Ascending aorta (tissue), 2 donors: ENCODE data around the gene FGD6. TPM values are rescaled to one million over a fixed set of nuclear protein-coding genes. Genes with fewer than 3 reads are reported as not detected.
A peak's percentile ranks its signal among the peaks of the same experiment; 100 is the strongest.

Experiments
- DNase-seq, 2 donors: peaks; one replicate each; pipeline ENCODE4 v3.0.0-alpha.2; 2019; ENCODE audit warnings: low spot score in 2 of 2
- H3K27ac ChIP-seq, 2 donors: fragments of 200-600 bp; sonication (generic); one replicate each; pipeline ENCODE4 v1.5.1; 2016 to 2017; ENCODE audit warnings: mild to moderate bottlenecking in 1 of 2
- H3K27me3 ChIP-seq: fragments of 200-600 bp; sonication (generic); one replicate; pipeline ENCODE4 v1.5.1; 2017
- H3K36me3 ChIP-seq, 2 donors: fragments of 200-600 bp; sonication (generic); one replicate each; pipeline ENCODE4 v1.5.1; 2016
- H3K4me1 ChIP-seq, 2 donors: fragments of 200-600 bp; sonication (generic); one replicate each; pipeline ENCODE4 v1.5.1; 2016 to 2017; ENCODE audit warnings: mild to moderate bottlenecking in 1 of 2
- H3K4me3 ChIP-seq, 2 donors: fragments of 200-600 bp; sonication (generic); one replicate each; pipeline ENCODE4 v1.5.1; 2016 to 2017; ENCODE audit warnings: mild to moderate bottlenecking in 1 of 2
- H3K9me3 ChIP-seq, 2 donors: fragments of 200-600 bp; sonication (generic); one replicate each; pipeline ENCODE4 v1.5.1; 2016
- CTCF ChIP-seq, 3 experiments: fragments of 200-600 bp in 2 of 3; fragments of 450-650 bp in 1 of 3; sonication (generic) in 2 of 3; IDR thresholded peaks; one replicate each; pipeline ENCODE4 v1.5.1; 2016 to 2019; ENCODE audit warnings: antibody characterized with exemption in 3 of 3, mild to moderate bottlenecking in 1 of 3, moderate library complexity in 1 of 3
- intact Hi-C: fragments of 100-400 bp; cut with DNase I; formaldehyde crosslinking; loops from one replicate; pipeline ENCODE4 v1.15.1; 2023
- total RNA-seq: library from RNA; depleted of rRNA; stranded (reverse); fragments of >200 nt; gene quantifications from one replicate; pipeline ENCODE4 v1.1.0, GENCODE V29; 2016

The FGD6 gene
- total RNA-seq, 1 donor from 2014 or later: 2.0 TPM

GRCh38 chr12:95083938-95084337 lies 133.3 kb downstream of the FGD6 start:
- H3K27ac ChIP-seq: peak overlapping the region; percentile 55 to 70
- peaks cover 0 to 16% of the 10 kb centered on the region in 2 donors for H3K4me1 ChIP-seq
- H3K4me3 ChIP-seq: peak overlapping the region in 1 of 2 donors; percentile 30
- H3K27me3 ChIP-seq: no peaks in the 10 kb centered on the region
- TF ChIP-seq CTCF (IDR thresholded peaks at IDR 0.05): no peak
- H3K36me3 ChIP-seq: no peaks in the 10 kb centered on the region
- H3K9me3 ChIP-seq: no peaks in the 10 kb centered on the region
- DNase-seq: no peak
- intact Hi-C loops: no loop called here

GRCh38 chr12:95083471-95083870 lies 133.8 kb downstream of the FGD6 start:
- Histone ChIP-seq H3K36me3 (no peaks in the 10 kb centered on the region), H3K27ac (peak overlapping the region; percentile 55 to 70), H3K4me1 (peaks cover 0 to 16% of the 10 kb centered on the region in 2 donors), H3K9me3 (no peaks in the 10 kb centered on the region), H3K4me3 (peak overlapping the region in 1 of 2 donors; percentile 30), H3K27me3 (no peaks in the 10 kb centered on the region)
- no peak for TF ChIP-seq CTCF (IDR thresholded peaks at IDR 0.05)
- intact Hi-C loops: no loop called here
- DNase-seq: no peak

GRCh38 chr12:95077341-95077740 lies 139.9 kb downstream of the FGD6 start:
- Histone ChIP-seq H3K27me3 (no peaks in the 10 kb centered on the region), H3K36me3 (no peaks in the 10 kb centered on the region), H3K4me3 (no peak overlapping the region), H3K9me3 (no peaks in the 10 kb centered on the region), H3K4me1 (peaks cover 0 to 6% of the 10 kb centered on the region in 2 donors), H3K27ac (peak overlapping the region in 1 of 2 donors; percentile 37)
- intact Hi-C loops: loop anchor here (10.0 kb wide), 1 partner anchor 457 kb away; no protein-coding TSS in a partner anchor
- no peak for DNase-seq
- TF ChIP-seq CTCF (IDR thresholded peaks at IDR 0.05): no peak

GRCh38 chr12:95074766-95075165 lies 142.5 kb downstream of the FGD6 start:
- H3K27ac ChIP-seq: peak overlapping the region; percentile 33 to 40
- H3K4me3 ChIP-seq: no peak overlapping the region
- H3K4me1 ChIP-seq: peaks cover 0 to 11% of the 10 kb centered on the region in 2 donors
- no peaks in the 10 kb centered on the region for H3K36me3 ChIP-seq
- no peak for DNase-seq
- intact Hi-C loops: loop anchor here (5.0 to 10.0 kb wide), 2 partner anchors 43 to 460 kb away; no protein-coding TSS in a partner anchor
- no peaks in the 10 kb centered on the region for H3K27me3 ChIP-seq
- no peaks in the 10 kb centered on the region for H3K9me3 ChIP-seq
- no peak for TF ChIP-seq CTCF (IDR thresholded peaks at IDR 0.05)

GRCh38 chr12:95073698-95074520 lies 143.4 kb downstream of the FGD6 start:
- peak overlapping the region; percentile 82 to 98 for H3K4me3 ChIP-seq
- H3K4me1 ChIP-seq: peaks cover 0 to 11% of the 10 kb centered on the region in 2 donors
- no peaks in the 10 kb centered on the region for H3K9me3 ChIP-seq
- intact Hi-C loops: loop anchor here (2.0 to 10.0 kb wide), 5 partner anchors 43 to 461 kb away; partner anchors contain the start of genes FGD6, NDUFA12 and VEZT
- peak; percentile 69 to 82 (median 79) for TF ChIP-seq CTCF (IDR thresholded peaks at IDR 0.05)
- H3K27ac ChIP-seq: peak overlapping the region; percentile 85 to 86
- no peaks in the 10 kb centered on the region for H3K36me3 ChIP-seq
- no peaks in the 10 kb centered on the region for H3K27me3 ChIP-seq
- no peak for DNase-seq
